H9 (cell line): ENCODE results near the gene DCAF4. TPM values are rescaled to one million over a fixed set of nuclear protein-coding genes. Genes with fewer than 3 reads are reported as not detected.

Experiments used
- DNase-seq: peaks from one replicate; pipeline ENCODE4 v3.0.0-alpha.2; 2017
- H2AFZ ChIP-seq: one replicate; pipeline ENCODE4 v1.6.1; 2013; ENCODE audit warnings: mild to moderate bottlenecking, low read length, control low read depth, moderate library complexity
- H2AK5ac ChIP-seq: 2 replicates; pipeline ENCODE4 v1.6.1; 2013; ENCODE audit warnings: low read length, control low read depth, mixed read lengths; ENCODE audit not compliant: insufficient read length
- H2BK120ac ChIP-seq: one replicate; pipeline ENCODE4 v1.6.1; 2013; ENCODE audit warnings: low read depth, mild to moderate bottlenecking, low read length, control low read depth, inconsistent platforms; ENCODE audit not compliant: poor library complexity, severe bottlenecking
- H2BK12ac ChIP-seq: 2 replicates; pipeline ENCODE4 v1.6.1; 2013; ENCODE audit warnings: low read length, control low read depth, mixed read lengths, low read depth; ENCODE audit not compliant: insufficient read length
- H2BK15ac ChIP-seq: 2 replicates; pipeline ENCODE4 v1.6.1; 2013; ENCODE audit warnings: low read depth, low read length, control low read depth
- H2BK20ac ChIP-seq: one replicate; pipeline ENCODE4 v1.6.1; 2013; ENCODE audit warnings: low read depth, mild to moderate bottlenecking, low read length, control low read depth, inconsistent platforms; ENCODE audit not compliant: poor library complexity, severe bottlenecking
- H2BK5ac ChIP-seq: 2 replicates; pipeline ENCODE4 v1.6.1; 2013; ENCODE audit warnings: low read length, control low read depth, mixed read lengths; ENCODE audit not compliant: insufficient read length
- H3K14ac ChIP-seq: 2 replicates; pipeline ENCODE4 v1.6.1; 2013; ENCODE audit warnings: low read length, control low read depth; ENCODE audit not compliant: insufficient read depth
- H3K18ac ChIP-seq: 2 replicates; pipeline ENCODE4 v1.6.1; 2013; ENCODE audit warnings: low read depth, mild to moderate bottlenecking, mixed read lengths, low read length, control low read depth; ENCODE audit not compliant: insufficient read length
- H3K23ac ChIP-seq: 2 replicates; pipeline ENCODE4 v1.6.1; 2013; ENCODE audit warnings: low read length, control low read depth, mixed read lengths, low read depth; ENCODE audit not compliant: insufficient read length
- H3K23me2 ChIP-seq: 2 replicates; pipeline ENCODE4 v1.6.1; 2013; ENCODE audit warnings: low read depth, mild to moderate bottlenecking, mixed read lengths, low read length, control low read depth; ENCODE audit not compliant: insufficient read length, poor library complexity, severe bottlenecking
- H3K27ac ChIP-seq: 2 replicates; pipeline ENCODE4 v1.5.1; 2013; ENCODE audit warnings: low read length, control low read depth, mixed read lengths, low read depth; ENCODE audit not compliant: insufficient read length
- H3K27me3 ChIP-seq: 2 replicates; pipeline ENCODE4 v1.6.1; 2013; ENCODE audit warnings: low read length, control low read depth, inconsistent platforms; ENCODE audit not compliant: insufficient read depth
- H3K4ac ChIP-seq: 2 replicates; pipeline ENCODE4 v1.6.1; 2013; ENCODE audit warnings: low read depth, mild to moderate bottlenecking, control low read depth, inconsistent platforms, low read length, moderate library complexity
- H3K4me1 ChIP-seq: 2 replicates; pipeline ENCODE4 v1.6.1; 2013; ENCODE audit warnings: low read length, control low read depth, inconsistent platforms; ENCODE audit not compliant: insufficient read depth
- H3K4me2 ChIP-seq: 2 replicates; pipeline ENCODE4 v1.6.1; 2013; ENCODE audit warnings: low read length, control low read depth, mixed read lengths; ENCODE audit not compliant: insufficient read length, insufficient read depth
- H3K56ac ChIP-seq: 2 replicates; pipeline ENCODE4 v1.6.1; 2013; ENCODE audit warnings: low read depth, mild to moderate bottlenecking, mixed read lengths, low read length, control low read depth; ENCODE audit not compliant: insufficient read length
- H3K79me1 ChIP-seq: 2 replicates; pipeline ENCODE4 v1.6.1; 2013; ENCODE audit warnings: low read depth, mild to moderate bottlenecking, moderate library complexity, low read length, control low read depth, inconsistent platforms; ENCODE audit not compliant: insufficient read depth, poor library complexity, severe bottlenecking
- H3K79me2 ChIP-seq: 2 replicates; pipeline ENCODE4 v1.6.1; 2013; ENCODE audit warnings: low read length, control low read depth, inconsistent platforms; ENCODE audit not compliant: insufficient read depth
- H3K9ac ChIP-seq: 2 replicates; pipeline ENCODE4 v1.6.1; 2013; ENCODE audit warnings: low read length, control low read depth, mixed read lengths; ENCODE audit not compliant: insufficient read length; ENCODE audit errors: extremely low read depth
- H3K9me3 ChIP-seq: one replicate; pipeline ENCODE4 v1.6.1; 2013; ENCODE audit warnings: low read depth, low read length, inconsistent platforms; ENCODE audit not compliant: control insufficient read depth
- H3T11ph ChIP-seq: one replicate; pipeline ENCODE4 v1.6.1; 2013; ENCODE audit warnings: mild to moderate bottlenecking, low read length, control low read depth, inconsistent platforms
- H4K20me1 ChIP-seq: one replicate; pipeline ENCODE4 v1.6.1; 2013; ENCODE audit not compliant: control insufficient read depth, insufficient read length, insufficient read depth
- H4K5ac ChIP-seq: 2 replicates; pipeline ENCODE4 v1.6.1; 2013; ENCODE audit warnings: low read depth, mild to moderate bottlenecking, mixed read lengths, low read length, control low read depth; ENCODE audit not compliant: insufficient read length
- H4K8ac ChIP-seq: replicated peaks from 2 replicates; pipeline ENCODE4 v1.6.1; 2013; ENCODE audit warnings: low read length, control low read depth, mixed read lengths, low read depth; ENCODE audit not compliant: insufficient read length
- H4K91ac ChIP-seq: 2 replicates; pipeline ENCODE4 v1.6.1; 2013; ENCODE audit warnings: low read depth, mild to moderate bottlenecking, moderate library complexity, mixed read lengths, low read length, control low read depth; ENCODE audit not compliant: insufficient read length
- H3K27ac Mint-ChIP-seq, 3 experiments: 2 replicates in 2 of 3; 3 replicates in 1 of 3; pipeline ENCODE4 v1.8.0; 2020 to 2021; ENCODE audit warnings: mixed read lengths in 3 of 3, mild to moderate bottlenecking in 1 of 3, moderate library complexity in 1 of 3
- H3K27me3 Mint-ChIP-seq: 2 replicates; pipeline ENCODE4 v1.8.0; 2021; ENCODE audit warnings: low read depth, mild to moderate bottlenecking, moderate library complexity, mixed read lengths
- H3K36me3 Mint-ChIP-seq, 3 experiments: 2 replicates in 2 of 3; 3 replicates in 1 of 3; pipeline ENCODE4 v1.8.0; 2020 to 2021; ENCODE audit warnings: low read depth in 3 of 3, mixed read lengths in 3 of 3; ENCODE audit not compliant: insufficient read depth in 1 of 3
- H3K4me1 Mint-ChIP-seq, 2 experiments: 2 replicates each; pipeline ENCODE4 v1.8.0; 2020; ENCODE audit warnings: mixed read lengths in 2 of 2
- H3K4me3 Mint-ChIP-seq, 2 experiments: 2 replicates in 1 of 2; 3 replicates in 1 of 2; pipeline ENCODE4 v1.8.0; 2020 to 2021; ENCODE audit warnings: mild to moderate bottlenecking in 2 of 2, mixed read lengths in 2 of 2, moderate library complexity in 1 of 2
- H3K9me3 Mint-ChIP-seq, 2 experiments: 2 replicates in 1 of 2; 3 replicates in 1 of 2; pipeline ENCODE4 v1.8.0; 2020; ENCODE audit warnings: mild to moderate bottlenecking in 2 of 2, mixed read lengths in 2 of 2, moderate library complexity in 1 of 2
- CTCF ChIP-seq: fragments of 200-600 bp; sonication (generic); conservative IDR thresholded peaks from 3 replicates; pipeline ENCODE4 v1.8.0; 2021; ENCODE audit warnings: antibody characterized with exemption, mild to moderate bottlenecking
- whole genome bisulfite sequencing: extraction: QIAGEN DNeasy Blood & Tissue Kit; methylation state at CpG from one replicate; pipeline ENCODE4 v1.1.7; 2013; ENCODE audit warnings: missing lambda C conversion rate, low lambda C conversion rate, mixed read lengths; ENCODE audit not compliant: insufficient read length; ENCODE audit errors: extremely low coverage; 5-methylcytosine and 5-hydroxymethylcytosine counted together
- total RNA-seq: library from RNA; stranded (reverse); gene quantifications from 2 replicates; pipeline ENCODE4 v1.2.1, GENCODE V29; 2021

The DCAF4 gene
- total RNA-seq, 1 experiment from 2014 or later: 32.0 TPM

- Histone ChIP-seq H3K56ac (no peak overlapping the region), H3K79me2 (no peaks in the 10 kb centered on the region), H3K23me2 (no peaks in the 10 kb centered on the region), H3K9me3 (no peaks in the 10 kb centered on the region), H2BK120ac (no peak overlapping the region), H4K8ac (no peak overlapping the region), H3K79me1 (no peaks in the 10 kb centered on the region), H3K18ac (no peak overlapping the region), H3K4ac (no peak overlapping the region), H2AK5ac (no peak overlapping the region), H2BK12ac (no peak overlapping the region), H4K20me1 (no peaks in the 10 kb centered on the region), H3K4me2 (no peak overlapping the region), H2AFZ (no peak overlapping the region), H4K5ac (no peak overlapping the region), H2BK20ac (no peak overlapping the region), H4K91ac (no peak overlapping the region), H3T11ph (no peak overlapping the region), H3K23ac (no peak overlapping the region), H3K4me1 (no peaks in the 10 kb centered on the region), H2BK5ac (no peak overlapping the region), H3K27ac (no peak overlapping the region), H2BK15ac (no peak overlapping the region), H3K27me3 (no peaks in the 10 kb centered on the region), H3K9ac (no peak overlapping the region), H3K14ac (no peak overlapping the region)
- peak; percentile 65 for DNase-seq
- H3K27me3 Mint-ChIP-seq: no peaks in the 10 kb centered on the region
- peak; percentile 92 for TF ChIP-seq CTCF
- H3K36me3 Mint-ChIP-seq: peaks cover 2 to 40% (median 19%) of the 10 kb centered on the region in 3 experiments; a peak in 5 of 7 replicates
- no CpG with 5 or more reads among the region's 5 CpGs for WGBS
- H3K4me1 Mint-ChIP-seq: no peaks in the 10 kb centered on the region
- no peaks in the 10 kb centered on the region for H3K9me3 Mint-ChIP-seq
- no peak overlapping the region for H3K27ac Mint-ChIP-seq
- no peak overlapping the region for H3K4me3 Mint-ChIP-seq
Measured at GRCh38 chr14:72948481-72949138, 22.3 kb downstream of the DCAF4 start.
